Mesodermal cell (in vitro differentiated cells): ENCODE measurements around the gene RIMS3.
A peak's percentile ranks its signal among the peaks of the same experiment; 100 is the strongest.
"Not testable (repeated sequence)": the region's sequence is repeated elsewhere in the genome, so short reads cannot be mapped to it uniquely, and the experiment has no call there.

Experiments
- H3K27ac ChIP-seq: 2 replicates; pipeline ENCODE4 v1.7.0; 2013; ENCODE audit warnings: mild to moderate bottlenecking, low read depth, low read length, moderate library complexity; ENCODE audit not compliant: severe bottlenecking
- H3K36me3 ChIP-seq: 2 replicates; pipeline ENCODE4 v1.7.1; 2013; ENCODE audit warnings: mild to moderate bottlenecking, low read length, moderate library complexity; ENCODE audit not compliant: control insufficient read depth, insufficient read depth
- H3K4me1 ChIP-seq: one replicate; pipeline ENCODE4 v1.7.1; 2013; ENCODE audit warnings: mild to moderate bottlenecking, low read length; ENCODE audit not compliant: insufficient read depth, control insufficient read depth, poor library complexity, severe bottlenecking
- H3K4me3 ChIP-seq: 2 replicates; pipeline ENCODE4 v1.7.0; 2013; ENCODE audit warnings: low read length, control low read depth, mild to moderate bottlenecking; ENCODE audit not compliant: insufficient read depth, poor library complexity, severe bottlenecking; ENCODE audit errors: extremely low read depth
- H3K9me3 ChIP-seq: 2 replicates; pipeline ENCODE4 v1.7.1; 2013; ENCODE audit warnings: mild to moderate bottlenecking, low read length, moderate library complexity; ENCODE audit not compliant: control insufficient read depth
- WGBS, 2 experiments: methylation state at CpG; one replicate each; pipeline ENCODE4 v1.1.5; 2013; ENCODE audit warnings: missing lambda C conversion rate in 2 of 2; ENCODE audit not compliant: insufficient coverage in 2 of 2; 5-methylcytosine and 5-hydroxymethylcytosine counted together

The RIMS3 gene

DNA sequence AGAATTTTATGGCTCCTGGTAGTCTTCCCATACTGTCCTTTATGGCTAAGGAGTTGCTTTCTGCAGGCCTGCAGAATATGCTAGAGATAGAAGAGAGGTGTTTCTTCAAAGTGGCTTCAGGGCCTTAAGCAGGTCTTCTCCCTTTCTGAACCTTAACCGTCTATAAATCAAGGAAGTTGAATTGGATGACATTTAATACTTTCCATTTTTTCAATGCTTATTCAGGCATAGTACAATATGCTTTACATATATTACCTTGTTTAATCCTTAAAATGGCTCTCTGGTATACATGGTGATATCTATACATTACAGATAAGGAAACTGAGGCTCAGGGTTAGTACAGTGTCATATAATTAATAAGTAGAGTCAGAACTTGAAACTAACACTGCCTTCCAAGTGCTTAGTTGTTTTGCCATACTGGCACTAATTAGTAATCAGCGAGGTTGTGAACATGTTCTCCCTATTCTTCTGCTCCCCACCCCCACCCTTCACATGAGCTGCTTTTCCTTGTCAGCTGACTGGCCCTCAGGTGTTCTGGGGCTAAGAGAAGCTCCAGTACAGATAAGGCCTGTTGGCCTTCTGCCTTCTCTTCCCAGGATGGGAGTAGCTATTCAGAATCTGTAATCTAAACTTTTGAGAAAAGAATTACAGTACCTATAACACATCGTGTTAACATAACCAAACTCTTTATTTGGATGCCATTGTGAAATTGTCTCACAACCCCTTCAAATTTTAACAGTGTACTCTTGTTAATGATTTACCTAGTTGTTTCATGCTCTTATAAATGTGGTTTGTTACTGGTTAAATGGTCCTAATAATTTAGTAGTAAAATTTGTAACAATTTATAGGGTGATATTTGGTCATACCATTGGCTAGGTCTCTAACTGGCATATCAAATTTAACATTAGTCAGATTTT is 39.6 kb upstream of the RIMS3 start:
- no CpG with 5 or more reads among the region's 3 CpGs for WGBS, 2 experiments
- H3K27ac ChIP-seq = no peak overlapping the region
- H3K4me1 ChIP-seq = peaks cover 9% of the 10 kb centered on the region

DNA sequence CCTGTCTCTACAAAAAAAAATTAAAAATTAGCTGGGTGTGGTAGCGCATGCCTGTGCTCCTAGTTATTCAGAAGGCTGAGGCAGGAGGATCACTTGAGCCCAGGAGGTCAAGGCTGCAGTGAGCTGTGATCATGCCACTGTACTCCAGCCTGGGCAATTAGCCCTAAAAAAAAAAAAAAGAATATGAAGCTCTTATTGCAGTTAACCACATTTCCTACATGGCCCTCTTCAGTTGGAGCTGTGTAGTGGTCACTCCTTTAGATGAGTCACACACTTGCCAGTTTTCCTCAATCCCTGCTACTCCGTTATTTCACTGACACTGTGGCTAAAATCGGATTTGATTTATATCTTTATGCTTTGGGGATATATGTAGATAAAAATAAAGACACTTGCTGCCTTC is 37.8 kb upstream of the RIMS3 start:
- Histone ChIP-seq H3K9me3 (no peaks in the 10 kb centered on the region), H3K36me3 (no peaks in the 10 kb centered on the region), H3K4me1 (peaks cover 9% of the 10 kb centered on the region), H3K27ac (no peak overlapping the region), H3K4me3 (no peak overlapping the region)
- 82 to 100% methylated on average over 1 of the region's 3 CpGs for WGBS, 2 experiments

More for the DNA sequence above, 39.6 kb upstream of the RIMS3 start:
- H3K36me3 ChIP-seq = no peaks in the 10 kb centered on the region
- no peak overlapping the region for H3K4me3 ChIP-seq
- H3K9me3 ChIP-seq = no peaks in the 10 kb centered on the region

DNA sequence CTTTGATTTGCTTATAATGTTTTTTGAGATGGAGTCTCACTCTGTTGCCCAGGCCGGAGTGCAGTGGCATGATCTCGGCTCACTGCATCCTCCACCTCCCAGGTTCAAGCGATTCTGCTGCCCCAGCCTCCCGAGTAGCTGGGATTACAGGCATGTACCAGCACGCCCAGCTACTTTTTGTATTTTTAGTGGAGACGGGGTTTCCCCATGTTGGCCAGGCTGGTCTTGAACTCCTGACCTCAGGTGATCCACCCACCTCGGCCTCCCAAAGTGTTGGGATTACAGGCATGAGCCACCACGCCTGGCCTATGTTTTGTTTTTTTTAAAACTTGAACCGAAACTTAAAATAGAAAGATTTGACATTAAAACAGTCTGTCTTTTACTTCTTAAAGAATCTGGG is 37.3 kb upstream of the RIMS3 start:
- 91 to 96% methylated on average over 7 to 9 of the region's 9 CpGs for WGBS, 2 experiments
- not testable (repeated sequence) for H3K4me3 ChIP-seq, H3K27ac ChIP-seq, H3K4me1 ChIP-seq, H3K9me3 ChIP-seq, H3K36me3 ChIP-seq

DNA sequence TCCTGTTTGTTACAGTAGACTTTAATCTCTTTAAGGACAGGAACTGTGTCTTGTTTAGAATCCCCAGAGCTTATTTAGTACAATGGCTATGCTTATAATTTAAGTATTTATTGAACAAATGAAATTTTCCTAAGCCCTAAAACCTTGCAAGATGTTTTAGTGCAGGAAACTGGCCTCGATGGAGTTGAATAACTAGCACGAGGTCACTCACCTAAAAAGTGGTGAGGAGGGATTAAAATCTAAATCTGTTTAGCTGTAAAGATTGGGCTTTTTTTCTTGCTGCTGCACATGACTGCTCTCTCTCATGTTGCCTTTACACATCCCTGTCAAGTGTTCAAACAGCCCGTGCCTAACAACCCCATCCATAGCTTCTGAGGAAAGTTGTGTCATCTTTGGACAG is 36.2 kb upstream of the RIMS3 start:
- H3K27ac ChIP-seq = no peak overlapping the region
- WGBS, 2 experiments = 80 to 85% methylated on average over 1 to 2 of the region's 3 CpGs

DNA sequence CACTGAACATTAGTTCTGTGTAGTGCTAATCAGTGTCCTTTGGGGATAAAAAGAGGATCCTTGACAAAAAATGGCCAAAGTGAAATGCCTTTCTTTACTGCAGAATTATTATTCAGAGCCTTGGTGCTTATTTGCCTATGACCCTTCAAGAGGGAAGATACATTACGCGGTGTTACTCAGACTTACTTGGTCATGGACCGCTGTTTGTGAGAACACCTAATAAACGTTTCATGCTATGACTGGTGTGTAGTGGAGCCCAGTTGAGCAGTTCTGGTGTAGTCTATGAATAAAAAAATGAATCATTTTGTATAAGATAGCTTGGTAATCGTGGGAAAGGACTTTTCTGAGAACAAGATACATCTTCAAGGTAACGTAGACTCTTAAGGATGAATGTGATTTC is 34.3 kb upstream of the RIMS3 start:
- 94 to 98% methylated on average over 5 of the region's 6 CpGs for WGBS, 2 experiments
- no peak overlapping the region for H3K27ac ChIP-seq
- H3K9me3 ChIP-seq = no peaks in the 10 kb centered on the region
- peaks cover 9% of the 10 kb centered on the region for H3K4me1 ChIP-seq
- no peak overlapping the region for H3K4me3 ChIP-seq
- no peaks in the 10 kb centered on the region for H3K36me3 ChIP-seq

More for the DNA sequence above, 36.2 kb upstream of the RIMS3 start:
- no peaks in the 10 kb centered on the region for H3K9me3 ChIP-seq
- H3K36me3 ChIP-seq = no peaks in the 10 kb centered on the region
- H3K4me1 ChIP-seq = peaks cover 9% of the 10 kb centered on the region
- no peak overlapping the region for H3K4me3 ChIP-seq

DNA sequence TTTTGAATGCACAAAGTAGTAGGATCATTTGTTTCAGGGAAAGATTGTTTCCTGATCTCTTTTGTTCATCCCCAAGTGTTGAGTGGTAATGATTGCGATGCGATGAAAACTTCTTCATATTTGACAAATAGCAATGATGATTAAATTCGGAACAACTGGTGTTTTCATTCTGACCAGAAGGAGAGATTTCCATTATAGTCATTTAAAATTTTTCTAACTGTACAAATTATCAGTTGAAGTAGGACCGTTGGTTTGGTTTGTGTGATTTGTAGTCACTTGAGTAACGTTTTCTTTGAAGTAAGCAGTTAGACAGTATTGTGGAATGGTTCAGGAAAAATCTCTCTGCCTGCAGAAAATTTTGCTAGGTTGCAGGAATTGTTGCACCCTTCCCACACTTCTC is 32.0 kb upstream of the RIMS3 start:
- Histone ChIP-seq H3K4me1 (no peaks in the 10 kb centered on the region), H3K4me3 (no peak overlapping the region), H3K9me3 (no peaks in the 10 kb centered on the region), H3K36me3 (no peaks in the 10 kb centered on the region), H3K27ac (no peak overlapping the region)
- no CpG with 5 or more reads among the region's 5 CpGs for WGBS, 2 experiments

DNA sequence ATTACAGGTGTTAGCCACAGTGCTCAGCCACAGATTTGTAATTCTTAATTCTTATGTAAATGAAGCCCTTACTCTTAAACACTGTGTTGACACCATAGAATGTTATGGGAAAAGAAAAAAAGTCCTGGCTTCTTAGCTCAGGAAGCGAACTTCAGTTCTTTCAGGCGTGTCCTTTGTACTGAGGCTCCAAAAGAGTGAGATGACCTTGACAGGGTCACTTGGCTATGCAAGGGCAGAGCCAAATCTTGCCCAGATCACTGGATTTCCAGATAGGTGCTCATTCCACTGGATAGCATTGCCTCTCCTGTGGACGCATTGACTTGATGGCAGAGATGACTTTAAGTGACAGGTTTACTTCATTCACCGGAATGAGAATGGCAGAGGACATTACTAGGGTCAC is 30.8 kb upstream of the RIMS3 start:
- Histone ChIP-seq H3K4me3 (no peak overlapping the region), H3K36me3 (no peaks in the 10 kb centered on the region), H3K4me1 (no peaks in the 10 kb centered on the region), H3K27ac (no peak overlapping the region), H3K9me3 (no peaks in the 10 kb centered on the region)
- WGBS, 2 experiments = 93 to 94% methylated on average over 4 of the region's 4 CpGs

DNA sequence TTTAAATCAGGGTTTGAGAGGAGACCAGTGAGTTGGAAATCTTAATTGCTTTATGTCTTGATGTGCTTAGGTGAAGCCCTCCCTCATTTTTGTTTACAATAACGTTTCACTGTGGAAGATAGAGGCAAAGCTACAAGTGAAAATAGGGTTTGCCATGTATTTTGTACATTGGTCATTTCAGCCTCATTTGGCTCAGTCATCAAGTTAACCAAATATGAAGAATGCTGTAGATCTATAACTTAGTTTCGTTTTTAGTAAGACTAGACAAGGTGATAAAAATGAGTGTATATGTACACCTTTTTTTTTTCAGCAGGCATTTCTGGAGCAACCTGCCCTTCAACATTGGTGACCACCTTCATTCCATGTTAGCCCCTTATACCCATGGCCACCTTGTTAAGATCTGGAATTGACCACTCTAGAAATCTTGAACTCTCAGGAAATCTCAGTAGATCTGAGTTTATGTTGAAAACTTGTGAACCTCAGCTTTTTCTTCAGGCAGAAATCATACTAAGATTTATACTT is 28.9 kb upstream of the RIMS3 start:
- Histone ChIP-seq H3K9me3 (no peaks in the 10 kb centered on the region), H3K4me3 (no peak overlapping the region), H3K36me3 (peaks cover 9% of the 10 kb centered on the region), H3K4me1 (peaks cover 7% of the 10 kb centered on the region), H3K27ac (no peak overlapping the region)
- 88% methylated on average over 2 of the region's 2 CpGs; no CpG with 5 or more reads in 1 of the 2 experiments for WGBS, 2 experiments

DNA sequence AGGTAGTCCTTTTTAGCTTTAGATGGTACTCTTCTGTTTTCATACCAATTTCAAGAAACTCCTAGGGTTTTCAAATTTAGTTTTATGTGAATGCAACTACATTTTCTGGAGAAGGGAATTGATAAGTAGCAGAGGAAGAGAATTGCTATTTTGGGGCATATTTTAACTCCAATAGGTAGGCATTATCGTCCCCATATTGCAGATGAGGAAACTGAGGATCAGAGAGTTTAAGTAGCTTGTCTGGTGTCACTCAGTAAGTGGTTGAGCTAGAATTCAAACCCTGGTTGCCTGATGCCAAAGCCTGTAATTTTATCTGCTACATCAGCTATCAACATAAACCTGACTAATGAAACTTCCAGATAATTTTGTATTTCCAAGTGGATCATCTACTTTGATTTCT is 27.9 kb upstream of the RIMS3 start:
- WGBS, 2 experiments = 100% methylated on average over 1 of the region's 1 CpG; no CpG with 5 or more reads in 1 of the 2 experiments
- no peak overlapping the region for H3K27ac ChIP-seq
- no peak overlapping the region for H3K4me3 ChIP-seq
- H3K9me3 ChIP-seq = no peaks in the 10 kb centered on the region
- peaks cover 7% of the 10 kb centered on the region for H3K4me1 ChIP-seq
- H3K36me3 ChIP-seq = peaks cover 14% of the 10 kb centered on the region

DNA sequence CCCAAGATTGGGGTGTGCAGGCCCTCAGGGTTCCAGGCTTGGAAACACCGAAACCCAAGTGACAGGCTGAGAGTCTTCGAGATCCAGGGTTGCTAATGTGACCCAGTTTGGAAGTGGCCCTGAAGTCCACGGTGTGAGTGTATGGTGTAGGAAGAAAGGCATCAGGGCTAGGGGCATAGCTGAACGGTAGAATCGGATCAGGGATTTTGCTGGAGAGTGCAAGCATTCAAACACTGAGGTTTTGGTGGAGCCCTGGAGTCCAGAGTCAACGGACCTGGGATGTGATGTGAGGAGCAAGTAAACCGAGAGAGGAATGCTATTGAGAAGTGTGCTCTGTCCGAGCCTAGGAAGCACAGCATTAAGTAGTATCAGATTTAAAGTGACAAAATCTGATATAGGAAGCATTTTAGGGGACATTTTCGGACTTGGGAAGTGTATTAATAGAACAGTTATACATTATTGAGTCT is 27.0 kb upstream of the RIMS3 start:
- Histone ChIP-seq H3K27ac (peak overlapping the region; percentile 99), H3K9me3 (no peaks in the 10 kb centered on the region), H3K4me1 (peaks cover 7% of the 10 kb centered on the region), H3K36me3 (peaks cover 14% of the 10 kb centered on the region), H3K4me3 (peak overlapping the region; percentile 71)
- 5 to 16% methylated on average over 5 to 9 of the region's 9 CpGs for WGBS, 2 experiments
